Esophagus muscularis mucosa (tissue), 3 donors: ENCODE results near the gene SREBF1.

Experiments
- CTCF ChIP-seq, 3 experiments: fragments of 200-600 bp in 2 of 3; fragments of 450-650 bp in 1 of 3; sonication (generic) in 2 of 3; IDR thresholded peaks; one replicate each; pipeline ENCODE4 v1.5.1; 2017 to 2019; ENCODE audit warnings: antibody characterized with exemption in 3 of 3, mild to moderate bottlenecking in 2 of 3, moderate library complexity in 1 of 3
- POLR2A ChIP-seq: fragments of 450-650 bp; IDR thresholded peaks from one replicate; pipeline ENCODE4 v1.6.1; 2017; ENCODE audit warnings: antibody characterized with exemption, moderate library complexity, mild to moderate bottlenecking, low read depth
- POLR2AphosphoS5 ChIP-seq, 2 donors: sonication (generic); formaldehyde crosslinking; IDR thresholded peaks; one replicate each; pipeline ENCODE4 v1.6.1; 2017; ENCODE audit warnings: antibody characterized with exemption in 2 of 2

- TF ChIP-seq CTCF (IDR thresholded peaks at IDR 0.05) (no peak), POLR2AphosphoS5 (IDR thresholded peaks at IDR 0.05) (no peak), POLR2A (no peak)
Observed at GRCh38 chr17:17882082-17882581, 45.3 kb upstream of the SREBF1 start.
